Astrocyte of the spinal cord (primary cell): ENCODE results near the gene COQ10A.

Source experiments
- DNase-seq: peaks from one replicate; pipeline ENCODE4 v3.0.0; 2011; ENCODE audit warnings: low read depth, low spot score
- H3K4me3 ChIP-seq: 2 replicates; pipeline ENCODE4 v1.5.1; 2011; ENCODE audit warnings: low read depth, mild to moderate bottlenecking, low read length, moderate library complexity
- CTCF ChIP-seq: IDR thresholded peaks from 2 replicates; pipeline ENCODE4 v1.5.1; 2012; ENCODE audit warnings: low read depth, mild to moderate bottlenecking, low read length, inconsistent platforms
- in situ Hi-C: cut with HindIII; loops from 2 replicates; pipeline ENCODE4 v1.10.0; 2017; ENCODE audit warnings: low sequenced_read_pairs

The COQ10A gene

DNA sequence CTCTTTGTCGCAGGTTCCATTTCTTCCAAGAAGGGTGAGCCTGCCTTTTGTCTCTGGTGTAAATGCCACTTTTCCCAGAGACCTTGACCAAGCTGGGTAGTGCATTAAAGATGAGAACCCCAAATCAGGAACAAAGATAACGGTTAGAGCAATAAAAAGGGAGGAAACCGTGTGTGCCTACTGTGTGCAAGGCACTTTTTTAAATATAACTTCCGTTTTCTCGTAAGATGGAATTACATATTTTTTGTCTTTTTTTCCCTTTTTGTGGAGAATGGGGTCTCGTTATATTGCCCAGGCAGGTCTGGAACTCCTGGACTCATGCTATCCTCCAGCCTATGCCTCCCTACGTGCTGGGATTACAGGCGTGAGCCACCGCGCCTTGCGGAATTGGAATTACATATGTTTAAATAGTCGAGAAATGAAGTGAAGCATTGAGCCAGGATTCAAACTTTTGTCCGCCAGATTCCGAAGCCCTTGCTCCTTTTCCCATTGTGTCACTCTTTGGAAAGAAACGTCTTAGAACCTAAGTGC, 43.1 kb upstream of the COQ10A start:
- in situ Hi-C loops: no loop called here
- no peak for DNase-seq
- no peak for TF ChIP-seq CTCF
- H3K4me3 ChIP-seq: peak overlapping the region; percentile 20

DNA sequence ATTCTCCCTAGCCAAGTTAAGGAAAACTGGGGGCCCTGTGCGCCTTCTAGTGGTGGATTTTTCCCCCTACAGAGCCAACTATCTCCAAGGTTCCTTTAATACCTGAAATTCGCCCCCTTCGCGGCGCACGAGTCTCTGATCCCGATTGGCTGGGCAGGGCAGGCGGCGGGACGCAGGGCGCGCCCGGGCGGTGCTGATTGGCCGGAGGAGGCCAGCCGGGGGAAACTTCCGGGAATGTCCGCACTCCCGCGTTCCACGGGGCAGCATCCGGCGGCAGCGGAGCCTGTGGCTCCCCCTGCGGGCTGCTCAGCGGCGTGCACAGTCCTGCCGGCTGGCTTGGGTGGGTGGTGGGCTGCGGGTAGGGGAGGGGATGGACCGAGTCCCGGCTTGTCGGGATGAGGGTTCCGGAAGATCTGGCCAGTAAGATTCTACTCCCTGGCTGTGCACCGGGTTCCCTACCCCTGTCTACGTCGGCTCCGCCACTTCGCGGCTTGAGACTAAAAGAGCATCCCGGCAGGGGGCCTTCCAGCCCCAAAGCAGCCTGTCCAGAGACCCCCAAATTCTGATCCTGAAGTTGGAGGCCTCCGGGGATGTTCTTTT, 42.5 kb upstream of the COQ10A start, which contains the start of gene NABP2:
Gene NABP2, plus strand, starts transcription at position 241 of the 600 bp plus-strand sequence. CDS start 515 bp downstream, outside the sequence.
- in situ Hi-C loops: no loop called here
- peak; percentile 69 for TF ChIP-seq CTCF
- peak within 1 kb of the TSS; percentile 80 for H3K4me3 ChIP-seq
- peak; percentile 99 for DNase-seq

- no peak for DNase-seq
- in situ Hi-C loops: no loop called here
- H3K4me3 ChIP-seq: peak overlapping the region; percentile 80
- no peak for TF ChIP-seq CTCF
Measured at GRCh38 chr12:56224954-56225353, 41.8 kb upstream of the COQ10A start.

DNA sequence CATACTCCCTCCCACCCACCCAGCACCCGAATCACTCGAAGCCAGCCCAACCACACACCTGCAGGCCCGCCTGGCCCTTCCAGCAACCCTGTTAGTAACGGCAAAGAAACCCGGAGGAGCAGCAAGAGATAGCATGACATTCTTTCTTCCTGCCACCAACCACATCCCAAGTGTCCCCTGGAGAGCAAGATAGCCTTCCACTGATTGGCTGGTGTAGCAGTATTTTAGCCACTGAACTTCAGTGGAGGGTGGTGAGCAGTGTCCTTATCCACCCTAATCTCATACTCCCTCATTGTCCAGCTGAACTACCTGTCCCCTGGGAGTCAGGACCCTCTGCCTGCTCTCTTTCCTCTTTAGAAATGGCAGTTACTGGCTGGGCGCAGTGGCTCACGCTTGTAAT, 37.7 kb upstream of the COQ10A start:
- TF ChIP-seq CTCF: no peak
- in situ Hi-C loops: no loop called here
- H3K4me3 ChIP-seq: no peak overlapping the region
- no peak for DNase-seq

GRCh38 chr12:56229916-56230431, 36.8 kb upstream of the COQ10A start, which contains the start of gene SLC39A5:
SLC39A5 (plus strand) TSS chr12:56230051; CDS start chr12:56231275, 1,224 bp downstream.
- in situ Hi-C loops: no loop called here
- TF ChIP-seq CTCF: no peak
- no peak for DNase-seq
- H3K4me3 ChIP-seq: no peak within 1 kb of the TSS

- no peak overlapping the region for H3K4me3 ChIP-seq
- TF ChIP-seq CTCF: no peak
- in situ Hi-C loops: no loop called here
- DNase-seq: no peak
Measured at GRCh38 chr12:56230432-56231183, 36.1 kb upstream of the COQ10A start.
